RCC 7860 (cell line): Measurements from ENCODE around the gene LAMB1.

Experiments
- DNase-seq: peaks from one replicate; pipeline ENCODE4 v3.0.0-alpha.2; 2015; ENCODE audit warnings: low spot score
- FAIRE-seq: peaks from 2 replicates; lab custom pipeline; 2012; peaks lifted over from hg19 to GRCh38; lab: Jason Lieb, UNC

The LAMB1 gene

DNA sequence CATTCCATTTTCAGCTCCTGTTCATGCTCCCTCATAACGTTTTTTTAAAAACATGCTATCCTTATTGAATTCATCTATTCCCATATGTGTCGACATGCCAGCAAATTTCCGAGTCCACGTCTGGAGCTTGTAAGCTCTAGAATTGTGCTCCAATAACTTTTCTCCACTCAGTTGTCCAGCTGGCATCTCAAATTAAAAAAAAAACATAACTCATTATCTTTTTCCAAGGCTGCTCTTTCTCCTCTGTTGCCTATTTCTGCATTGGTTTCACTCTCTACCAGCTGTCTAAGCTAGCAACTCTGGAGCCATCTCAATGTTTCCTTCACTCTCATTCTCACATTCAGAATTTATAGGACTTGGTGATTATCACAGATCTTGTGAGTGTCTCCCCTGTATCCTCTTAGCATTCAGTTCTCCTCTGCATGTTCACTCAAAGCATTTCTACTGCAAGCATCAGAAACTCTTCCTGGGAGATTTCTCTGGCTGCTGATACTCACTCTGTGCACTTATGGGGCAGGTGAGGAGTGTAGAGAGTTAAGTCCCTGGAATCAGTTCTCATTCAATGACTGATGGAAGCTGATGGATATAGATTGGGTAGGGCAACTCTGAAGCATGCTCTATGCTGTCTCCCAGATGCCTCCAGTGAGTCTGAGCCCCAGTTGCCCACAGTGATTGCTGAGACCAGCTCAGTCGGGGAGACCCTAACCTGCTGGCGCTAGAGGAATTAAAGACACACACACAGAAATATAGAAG is 118.7 kb downstream of the LAMB1 start:
- DNase-seq: no peak
- FAIRE-seq: no peak

DNA sequence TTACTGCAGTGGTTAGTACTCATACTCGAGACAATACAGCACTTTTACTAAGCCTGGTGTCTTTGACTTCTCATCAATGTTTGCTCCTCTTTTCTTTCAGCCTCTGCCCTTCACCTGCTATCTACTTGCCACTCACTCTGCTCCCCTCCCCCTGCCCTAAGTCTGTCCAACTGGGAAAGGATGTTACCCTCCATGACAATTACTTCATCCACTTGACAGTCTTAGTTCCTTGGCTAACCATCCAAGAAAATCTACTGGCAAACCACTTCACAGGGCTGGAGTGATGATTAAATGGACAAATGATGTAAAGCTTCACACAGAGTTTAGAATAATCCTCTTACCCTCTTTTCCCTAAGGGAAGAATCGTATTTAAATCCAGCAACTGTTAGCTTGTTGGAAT is 120.2 kb downstream of the LAMB1 start:
- no peak for DNase-seq
- no peak for FAIRE-seq

GRCh38 chr7:107879400-107880035 is 123.4 kb downstream of the LAMB1 start:
- DNase-seq: peak; percentile 48
- peak; percentile 84 for FAIRE-seq

- no peak for FAIRE-seq
- no peak for DNase-seq
These were observed 124.3 kb downstream of the LAMB1 start for GRCh38 chr7:107878636-107879035.

GRCh38 chr7:107877731-107878382 is 125.1 kb downstream of the LAMB1 start:
- FAIRE-seq: no peak

GRCh38 chr7:107876916-107877315 is 126.0 kb downstream of the LAMB1 start:
- no peak for FAIRE-seq

More at GRCh38 chr7:107877731-107878382, 125.1 kb downstream of the LAMB1 start:
- no peak for DNase-seq

DNA sequence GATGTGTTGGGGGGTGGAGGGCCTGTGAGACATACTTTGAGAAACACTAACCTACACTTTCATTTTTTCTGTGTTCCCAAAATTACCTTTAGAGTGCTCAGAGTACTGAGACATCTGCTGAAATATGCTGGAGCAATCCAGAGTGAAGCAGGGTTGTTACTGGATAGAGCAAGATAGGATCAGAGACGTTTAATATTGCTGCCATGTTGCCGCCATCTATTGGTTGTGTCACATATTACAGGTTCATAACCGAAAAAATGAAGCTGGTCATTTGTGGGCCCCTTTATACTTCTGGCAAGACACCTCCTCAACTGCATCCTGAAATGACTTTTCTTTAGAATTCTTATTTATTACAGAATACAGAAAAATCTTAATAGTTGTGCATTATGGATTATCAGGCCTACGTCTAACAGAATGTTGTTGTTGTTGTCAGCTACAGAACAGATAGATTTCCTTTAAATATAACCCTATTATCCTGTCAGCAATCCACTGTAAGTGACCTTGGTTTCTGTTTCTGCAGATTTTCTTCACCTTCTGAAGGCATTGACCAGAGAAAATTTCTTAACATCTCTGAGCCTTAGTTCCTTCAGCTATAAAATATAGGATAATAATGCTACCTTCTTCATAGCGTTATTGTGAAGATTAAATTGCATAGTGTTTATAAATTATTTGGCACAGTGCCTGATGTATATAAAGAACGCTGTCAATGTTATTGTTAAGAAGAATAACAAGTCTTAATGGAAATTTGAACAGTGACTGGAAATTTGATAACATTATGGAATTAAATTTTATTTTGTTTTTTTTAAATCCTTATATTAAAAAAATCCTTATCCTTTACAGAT is 128.1 kb downstream of the LAMB1 start:
- DNase-seq (peak; percentile 53), FAIRE-seq (peak; percentile 69)

More at GRCh38 chr7:107876916-107877315, 126.0 kb downstream of the LAMB1 start:
- DNase-seq: no peak

DNA sequence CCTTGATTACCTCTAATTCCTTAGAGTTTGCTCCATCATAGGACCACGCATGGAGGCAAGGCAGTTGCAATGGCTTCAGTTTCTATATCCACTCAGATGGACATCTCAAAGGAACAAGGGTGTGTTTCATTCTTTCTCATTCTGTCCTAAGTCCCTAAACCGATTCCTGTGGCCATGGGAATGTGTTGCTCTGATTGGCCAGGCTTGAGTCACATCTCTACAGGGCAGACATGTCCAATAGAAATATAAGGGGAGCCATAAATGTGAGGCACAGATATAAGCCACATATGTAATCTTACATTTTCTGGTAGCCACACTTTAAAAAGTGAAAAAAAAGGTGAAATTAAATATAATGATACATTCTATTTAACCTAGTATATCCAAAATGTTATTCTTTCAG is 128.8 kb downstream of the LAMB1 start:
- FAIRE-seq (no peak), DNase-seq (no peak)
